ENCODE data around the gene MVD.
"Not testable (repeated sequence)": the region's sequence is repeated elsewhere in the genome, so short reads cannot be mapped to it uniquely, and the experiment has no call there.

The MVD gene

GRCh38 chr16:88613911-88614817 is 48.7 kb downstream of the MVD start:
- DNase-seq = no peak
- Histone ChIP-seq H3K36me3 (peaks cover 70% of the 10 kb centered on the region), H3K27me3 (no peaks in the 10 kb centered on the region), H3K9me3 (no peaks in the 10 kb centered on the region), H3K4me3 (ENCODE audit: low read depth, low read length) (no peak overlapping the region), H3K4me1 (peaks cover 4% of the 10 kb centered on the region; the same call in 1 of the 2 replicates)
- no peak for TF ChIP-seq CTCF (IDR thresholded peaks at IDR 0.05; ENCODE audit: low read depth, low read length)

- Histone ChIP-seq H3K36me3 (peaks cover 73% of the 10 kb centered on the region), H3K4me3 (ENCODE audit: low read depth, low read length) (no peak overlapping the region), H3K4me1 (peaks cover 4% of the 10 kb centered on the region; the same call in 1 of the 2 replicates), H3K27me3 (no peaks in the 10 kb centered on the region), H3K9me3 (no peaks in the 10 kb centered on the region)
- TF ChIP-seq CTCF (IDR thresholded peaks at IDR 0.05; ENCODE audit: low read depth, low read length) = no peak
- no peak for DNase-seq
These were observed 49.6 kb downstream of the MVD start for GRCh38 chr16:88613293-88613692.

GRCh38 chr16:88610909-88611812 is 51.7 kb downstream of the MVD start:
- no peak overlapping the region for H3K4me3 ChIP-seq (ENCODE audit: low read depth, low read length)
- no peaks in the 10 kb centered on the region for H3K9me3 ChIP-seq
- TF ChIP-seq CTCF (IDR thresholded peaks at IDR 0.05; ENCODE audit: low read depth, low read length) = peak; percentile 26; the same call in 1 of the 2 replicates
- no peak for DNase-seq
- peaks cover 4% of the 10 kb centered on the region; the same call in 1 of the 2 replicates for H3K4me1 ChIP-seq
- no peaks in the 10 kb centered on the region for H3K27me3 ChIP-seq
- H3K36me3 ChIP-seq = peaks cover 80% of the 10 kb centered on the region

- H3K4me3 ChIP-seq (ENCODE audit: low read depth, low read length) = no peak overlapping the region
- peaks cover 4% of the 10 kb centered on the region; the same call in 1 of the 2 replicates for H3K4me1 ChIP-seq
- DNase-seq = no peak
- H3K9me3 ChIP-seq = no peaks in the 10 kb centered on the region
- peak; percentile 30 for TF ChIP-seq CTCF (IDR thresholded peaks at IDR 0.05; ENCODE audit: low read depth, low read length)
- H3K36me3 ChIP-seq = peaks cover 81% of the 10 kb centered on the region
- no peaks in the 10 kb centered on the region for H3K27me3 ChIP-seq
These were observed 52.8 kb downstream of the MVD start for GRCh38 chr16:88610080-88610479.

- peaks cover 83% of the 10 kb centered on the region for H3K36me3 ChIP-seq
- not testable (repeated sequence) for H3K4me3 ChIP-seq (ENCODE audit: low read depth, low read length); H3K9me3 ChIP-seq; DNase-seq; H3K4me1 ChIP-seq; H3K27me3 ChIP-seq
These were observed 53.5 kb downstream of the MVD start for GRCh38 chr16:88609426-88609825.

GRCh38 chr16:88608076-88608475 is 54.8 kb downstream of the MVD start:
- H3K4me1 ChIP-seq = peaks cover under 1% of the 10 kb centered on the region; the same call in 1 of the 2 replicates
- H3K4me3 ChIP-seq (ENCODE audit: low read depth, low read length) = no peak overlapping the region
- no peaks in the 10 kb centered on the region for H3K27me3 ChIP-seq
- no peak for DNase-seq
- H3K36me3 ChIP-seq = peaks cover 75% of the 10 kb centered on the region
- no peak for TF ChIP-seq CTCF (IDR thresholded peaks at IDR 0.05; ENCODE audit: low read depth, low read length)
- no peaks in the 10 kb centered on the region for H3K9me3 ChIP-seq

Data from BE2C (cell line).